HFF-Myc (cell line): ENCODE measurements around the gene TSSC4.

Source experiments
- DNase-seq: peaks from one replicate; pipeline ENCODE4 v3.0.0-alpha.2; 2011; ENCODE audit warnings: low read depth; ENCODE audit errors: extremely low read depth
- H3K4me3 ChIP-seq: replicated peaks from 2 replicates; pipeline ENCODE4 v1.5.1; 2011; ENCODE audit warnings: low read depth, mild to moderate bottlenecking, control low read depth, low read length
- TF ChIP-seq, protein P1 (sequence below): IDR thresholded peaks from 2 replicates; pipeline ENCODE4 v1.5.1; 2012; ENCODE audit warnings: mild to moderate bottlenecking, low read depth, low read length, control low read depth; ENCODE audit errors: missing control alignments

Gene TSSC4

DNA sequence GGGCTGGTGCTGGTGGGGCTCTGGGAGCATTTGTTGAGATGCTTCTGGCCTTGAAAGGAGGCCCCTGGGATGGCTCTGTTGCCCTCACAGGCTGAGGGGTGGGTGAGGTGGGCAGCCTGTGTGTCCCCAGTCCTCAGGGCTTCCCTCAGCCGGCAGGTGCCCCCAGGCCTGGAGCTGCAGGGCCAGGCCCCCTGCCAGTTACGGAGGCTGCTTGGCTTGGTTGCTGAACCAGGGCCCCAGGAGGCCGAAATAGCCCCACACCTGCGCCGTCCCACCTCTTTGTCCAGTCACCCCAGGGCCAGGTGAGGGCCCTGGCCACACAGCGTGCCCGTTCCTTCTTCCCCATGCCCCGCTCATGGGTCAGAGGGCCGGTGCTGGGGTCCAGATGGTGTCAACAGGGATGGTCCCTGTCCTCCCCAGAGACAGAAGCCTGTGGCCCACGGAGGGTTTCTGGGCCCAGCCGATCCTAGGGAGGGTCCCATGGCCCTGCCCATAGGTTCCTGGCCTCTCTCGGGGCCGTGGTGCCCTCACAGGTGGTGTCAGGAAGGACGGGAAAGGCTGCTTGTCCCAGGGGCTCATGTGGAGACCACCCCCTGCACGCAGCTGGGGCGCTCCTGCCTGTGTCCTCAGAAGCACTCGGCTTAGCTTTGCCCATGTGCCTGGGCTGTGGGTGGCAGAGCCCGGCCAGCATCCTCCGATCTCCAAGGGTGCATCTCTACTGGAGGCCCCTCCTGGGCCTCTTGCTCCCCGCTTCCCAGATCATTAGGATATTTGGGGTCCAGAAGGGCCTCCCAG lies 9.2 kb upstream of the TSSC4 start:
- TF ChIP-seq, protein P1, sequence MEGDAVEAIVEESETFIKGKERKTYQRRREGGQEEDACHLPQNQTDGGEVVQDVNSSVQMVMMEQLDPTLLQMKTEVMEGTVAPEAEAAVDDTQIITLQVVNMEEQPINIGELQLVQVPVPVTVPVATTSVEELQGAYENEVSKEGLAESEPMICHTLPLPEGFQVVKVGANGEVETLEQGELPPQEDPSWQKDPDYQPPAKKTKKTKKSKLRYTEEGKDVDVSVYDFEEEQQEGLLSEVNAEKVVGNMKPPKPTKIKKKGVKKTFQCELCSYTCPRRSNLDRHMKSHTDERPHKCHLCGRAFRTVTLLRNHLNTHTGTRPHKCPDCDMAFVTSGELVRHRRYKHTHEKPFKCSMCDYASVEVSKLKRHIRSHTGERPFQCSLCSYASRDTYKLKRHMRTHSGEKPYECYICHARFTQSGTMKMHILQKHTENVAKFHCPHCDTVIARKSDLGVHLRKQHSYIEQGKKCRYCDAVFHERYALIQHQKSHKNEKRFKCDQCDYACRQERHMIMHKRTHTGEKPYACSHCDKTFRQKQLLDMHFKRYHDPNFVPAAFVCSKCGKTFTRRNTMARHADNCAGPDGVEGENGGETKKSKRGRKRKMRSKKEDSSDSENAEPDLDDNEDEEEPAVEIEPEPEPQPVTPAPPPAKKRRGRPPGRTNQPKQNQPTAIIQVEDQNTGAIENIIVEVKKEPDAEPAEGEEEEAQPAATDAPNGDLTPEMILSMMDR = no peak
- no peak overlapping the region for H3K4me3 ChIP-seq
- DNase-seq = no peak

DNA sequence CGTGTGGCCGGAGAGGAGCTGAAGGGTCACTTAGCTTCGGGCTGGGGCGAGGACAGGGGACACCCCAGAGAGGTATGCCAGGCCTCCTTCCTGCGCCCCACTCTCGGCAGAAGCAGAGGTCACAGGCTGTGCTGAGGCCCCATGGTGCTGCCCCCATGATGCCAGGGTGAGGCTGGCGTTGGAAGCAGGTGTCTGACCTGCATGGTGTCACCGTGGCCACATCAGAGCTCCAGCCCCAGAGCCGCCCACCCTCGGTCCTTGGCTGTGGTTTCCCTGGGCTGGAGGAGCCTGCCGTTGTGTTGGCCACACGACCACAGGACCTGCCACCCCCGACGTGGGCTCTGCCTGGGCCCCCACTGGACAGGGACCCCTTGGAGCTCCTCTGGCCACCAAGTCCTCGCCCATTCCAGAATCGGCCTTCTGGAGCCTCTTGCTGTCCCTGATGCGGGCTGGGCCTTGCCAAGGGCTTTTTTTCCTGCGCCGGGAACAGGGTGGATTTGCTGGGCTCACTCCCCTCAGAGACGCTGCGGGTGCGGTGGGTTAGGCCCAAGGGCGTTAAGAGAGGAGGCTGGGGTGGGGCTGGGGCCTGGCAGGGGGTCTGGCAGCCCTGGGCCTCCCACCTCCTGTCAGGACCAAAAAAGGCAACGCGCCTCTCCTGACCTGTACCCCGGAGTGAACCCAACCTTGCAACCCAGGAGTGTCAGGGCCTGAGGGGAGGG lies 8.2 kb upstream of the TSSC4 start:
- no peak for DNase-seq
- no peak overlapping the region for H3K4me3 ChIP-seq

DNA sequence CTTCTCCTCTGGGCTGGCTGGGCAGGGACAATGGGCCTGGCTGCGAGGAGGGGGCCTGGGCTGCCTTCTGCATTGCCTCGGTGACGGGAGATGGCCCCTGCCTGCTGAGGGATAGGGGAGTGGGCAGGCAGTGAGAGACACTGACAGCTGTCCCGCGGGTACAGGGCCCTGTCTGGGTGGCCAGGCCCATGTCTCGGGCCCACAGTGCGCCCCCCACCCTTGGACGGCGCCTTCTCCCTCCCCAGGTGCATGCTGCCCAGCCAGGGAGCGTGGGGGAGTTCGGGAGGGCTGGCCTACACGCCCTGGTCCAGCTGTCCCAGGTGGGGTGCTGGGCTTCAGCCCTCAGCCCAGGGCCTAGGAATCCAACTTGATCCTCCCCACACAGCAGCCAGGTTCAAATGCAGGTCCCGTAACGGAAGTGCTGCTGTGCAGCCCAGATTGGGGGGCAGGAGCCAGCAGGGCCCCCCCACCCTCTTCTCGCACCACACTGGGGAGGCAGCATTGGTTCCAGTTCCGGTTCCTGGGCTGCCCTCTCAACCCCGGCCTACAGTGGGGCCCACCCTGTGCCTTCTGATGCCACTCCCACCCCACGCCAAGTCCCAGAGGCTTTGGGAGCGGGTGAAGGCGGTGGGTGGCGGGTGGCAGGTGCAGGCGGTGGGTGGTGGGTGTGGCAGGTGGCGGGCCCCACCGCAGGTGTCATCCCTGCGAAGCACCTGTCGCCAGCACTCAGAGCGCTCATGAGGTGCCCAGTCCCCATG lies 7.3 kb upstream of the TSSC4 start:
- TF ChIP-seq, protein P1 = no peak
- DNase-seq = no peak

More for the DNA sequence above, 8.2 kb upstream of the TSSC4 start:
- TF ChIP-seq, protein P1 = no peak

DNA sequence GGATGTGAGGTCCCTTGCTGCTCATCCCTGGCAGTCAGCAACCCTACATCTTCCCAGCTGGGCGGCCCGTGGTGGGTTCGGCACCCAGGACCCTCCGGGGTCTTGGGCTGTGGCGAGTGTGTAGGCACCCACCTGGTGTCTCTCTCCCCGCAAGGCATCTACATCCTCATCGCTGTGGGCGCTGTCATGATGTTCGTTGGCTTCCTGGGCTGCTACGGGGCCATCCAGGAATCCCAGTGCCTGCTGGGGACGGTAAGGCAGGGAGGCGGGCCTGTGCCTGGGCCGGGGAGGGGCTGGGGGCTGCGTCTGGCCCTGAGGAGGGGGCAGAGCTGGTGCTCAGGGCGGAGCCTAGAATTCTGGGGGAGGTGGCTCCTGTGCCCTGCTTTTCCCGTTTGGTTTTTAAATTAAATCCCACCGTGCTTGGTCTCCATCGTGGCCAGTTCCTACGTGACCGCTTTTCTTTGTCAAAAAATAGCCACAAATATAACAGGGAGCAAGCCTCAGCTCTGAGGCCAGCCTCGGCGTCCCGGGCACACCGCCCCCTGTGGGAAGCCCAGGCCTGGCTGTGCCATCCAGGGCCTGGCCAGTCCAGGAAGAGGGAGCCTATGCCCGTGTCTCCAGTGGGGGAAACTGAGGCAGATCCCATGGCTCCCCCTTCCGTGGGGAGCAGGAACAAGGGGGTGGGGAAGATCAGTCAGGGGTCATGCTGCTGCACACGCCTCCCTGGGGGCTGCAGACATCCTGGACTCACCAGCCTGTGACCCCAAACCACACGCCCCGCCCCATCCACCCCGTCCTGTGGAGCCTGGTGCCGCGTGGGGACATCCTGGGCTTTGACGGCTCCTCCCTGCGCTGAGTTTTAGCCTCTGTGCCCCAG lies 6.4 kb upstream of the TSSC4 start:
- H3K4me3 ChIP-seq = no peak overlapping the region
- DNase-seq = no peak
- TF ChIP-seq, protein P1 = no peak

More for the DNA sequence above, 7.3 kb upstream of the TSSC4 start:
- H3K4me3 ChIP-seq = no peak overlapping the region

DNA sequence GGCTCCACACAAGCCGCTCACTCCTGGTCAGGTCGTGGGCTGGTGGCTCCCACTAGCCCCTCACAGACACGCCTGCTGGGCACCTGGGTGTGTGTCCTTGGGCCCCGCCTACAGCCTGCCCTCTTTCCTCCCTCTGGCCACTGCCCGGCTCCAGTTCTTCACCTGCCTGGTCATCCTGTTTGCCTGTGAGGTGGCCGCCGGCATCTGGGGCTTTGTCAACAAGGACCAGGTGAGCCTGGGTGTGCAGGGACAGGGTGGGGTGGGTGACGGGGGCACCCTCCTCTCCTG lies 5.8 kb upstream of the TSSC4 start:
- DNase-seq = no peak
- TF ChIP-seq, protein P1 = no peak
- H3K4me3 ChIP-seq = no peak overlapping the region

DNA sequence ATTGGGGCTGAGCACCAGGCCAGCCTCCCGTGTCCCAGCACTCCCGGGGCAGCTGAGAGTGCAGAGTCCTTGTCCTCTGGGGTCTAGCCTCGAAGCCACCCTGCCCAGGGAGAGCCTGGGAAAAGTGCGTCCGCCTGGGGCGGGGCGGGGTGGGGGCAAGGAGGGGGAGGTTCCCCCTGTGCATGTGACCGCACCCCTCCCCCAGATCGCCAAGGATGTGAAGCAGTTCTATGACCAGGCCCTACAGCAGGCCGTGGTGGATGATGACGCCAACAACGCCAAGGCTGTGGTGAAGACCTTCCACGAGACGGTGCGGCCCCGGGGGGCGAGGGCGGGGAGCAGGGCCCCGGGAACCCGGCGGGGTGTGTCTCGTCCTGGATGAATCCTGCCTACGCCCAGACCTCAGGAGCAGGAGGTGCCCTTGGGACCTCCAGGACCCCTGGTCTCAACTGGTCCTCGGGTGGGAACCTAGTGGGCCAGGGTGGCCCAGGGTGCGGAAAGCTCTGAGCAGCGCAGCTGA lies 5.3 kb upstream of the TSSC4 start:
- H3K4me3 ChIP-seq = no peak overlapping the region
- no peak for DNase-seq
- TF ChIP-seq, protein P1 = no peak
